K562 (cell line): ENCODE measurements around the gene SPSB1. TPM values are rescaled to one million over a fixed set of nuclear protein-coding genes. Genes with fewer than 3 reads are reported as not detected.

Experiments
- ATAC-seq: fragments of 200-7000 bp; cut with Tn5 transposase; 3 replicates; pipeline ENCODE4 v1.9.1; 2020; ENCODE audit warnings: moderate library complexity
- BruUV-seq: library from RNA; stranded (reverse); fragments of 400-500 nt; replicated peaks from 2 replicates; lab custom pipeline; 2021; lab: Mats Ljungman, UMichigan
- CTCF ChIA-PET: fragments of 300-600 bp; formaldehyde crosslinking; extraction: SDS; loops from one replicate; lab custom pipeline; 2021; ENCODE audit warnings: low intra/inter-chr PET ratio; lab: Yijun Ruan, JAX
- POLR2A ChIA-PET: fragments of 300-600, 350-650 bp; sonication (Branson Sonifier 250); formaldehyde crosslinking; extraction: SDS; loops from one replicate; lab custom pipeline; 2021; ENCODE audit warnings: antibody characterized with exemption, inconsistent platforms; lab: Yijun Ruan, JAX
- DNase-seq, 4 experiments: peaks; one replicate each; pipeline versions ENCODE4 v3.0.0 to v3.0.0-alpha.2; 2011 to 2018; ENCODE audit warnings: low spot score in 3 of 4, mixed read lengths in 3 of 4; ENCODE audit errors: extremely low read depth in 1 of 4
- FAIRE-seq: peaks from 2 replicates; lab custom pipeline; 2011; peaks lifted over from hg19 to GRCh38; lab: Jason Lieb, UNC
- H2AFZ ChIP-seq: 2 replicates; pipeline ENCODE4 v1.6.0; 2011; ENCODE audit warnings: low read depth, low read length, control low read depth, inconsistent platforms
- H3K27ac ChIP-seq: fragments of 200-600 bp; 3 replicates; pipeline ENCODE4 v1.8.0; 2011; ENCODE audit warnings: low read depth, mild to moderate bottlenecking, control low read depth, inconsistent platforms, low read length, moderate library complexity, mixed read lengths; ENCODE audit errors: extremely low read depth
- H3K27me3 ChIP-seq, 2 experiments: fragments of 300-600 bp in 1 of 2; 2 replicates in 1 of 2; 3 replicates in 1 of 2; pipeline versions ENCODE4 v1.6.0 to v1.8.0; 2011; ENCODE audit warnings: inconsistent platforms in 2 of 2, low read length in 2 of 2, mild to moderate bottlenecking in 1 of 2, mixed read lengths in 1 of 2, moderate library complexity in 1 of 2; ENCODE audit not compliant: control insufficient read depth in 2 of 2, insufficient read depth in 2 of 2
- H3K36me3 ChIP-seq: fragments of 300-600 bp; 3 replicates; pipeline ENCODE4 v1.8.0; 2011; ENCODE audit warnings: mild to moderate bottlenecking, low read length, inconsistent platforms; ENCODE audit not compliant: control insufficient read depth, insufficient read depth
- H3K4me1 ChIP-seq, 2 experiments: fragments of 200-600 bp in 1 of 2; replicated peaks in 1 of 2; 2 replicates in 1 of 2; 3 replicates in 1 of 2; pipeline versions ENCODE4 v1.5.1 to v1.8.0; 2011; ENCODE audit warnings: inconsistent platforms in 2 of 2, low read length in 2 of 2, mild to moderate bottlenecking in 1 of 2, mixed read lengths in 1 of 2, moderate library complexity in 1 of 2; ENCODE audit not compliant: control insufficient read depth in 2 of 2, insufficient read depth in 2 of 2
- H3K4me2 ChIP-seq: 2 replicates; pipeline ENCODE4 v1.6.1; 2011; ENCODE audit warnings: low read length, control low read depth, inconsistent platforms, mixed read lengths; ENCODE audit not compliant: insufficient read depth
- H3K4me3 ChIP-seq: fragments of 200-600 bp; sonication (generic), shearing (Covaris generic); 2 replicates; pipeline ENCODE4 v1.5.1; 2016; ENCODE audit warnings: control low read depth, inconsistent platforms
- H3K79me2 ChIP-seq: fragments of 200-600 bp; 3 replicates; pipeline ENCODE4 v1.8.0; 2011; ENCODE audit warnings: low read length, inconsistent platforms; ENCODE audit not compliant: control insufficient read depth, insufficient read depth
- H3K9ac ChIP-seq, 2 experiments: 2 replicates each; pipeline versions ENCODE4 v1.6.0 to v1.6.1; 2011; ENCODE audit warnings: low read depth in 2 of 2, low read length in 2 of 2, control low read depth in 1 of 2, inconsistent platforms in 1 of 2, mild to moderate bottlenecking in 1 of 2, mixed read lengths in 1 of 2; ENCODE audit not compliant: insufficient read depth in 1 of 2
- H3K9me1 ChIP-seq: one replicate; pipeline ENCODE4 v1.6.0; 2011; ENCODE audit warnings: inconsistent platforms, mild to moderate bottlenecking, low read length, moderate library complexity; ENCODE audit not compliant: control insufficient read depth, insufficient read depth
- H3K9me3 ChIP-seq: replicated peaks from 2 replicates; pipeline ENCODE4 v1.5.1; 2011; ENCODE audit warnings: low read depth, low read length, inconsistent platforms; ENCODE audit not compliant: control insufficient read depth, insufficient read depth
- H4K20me1 ChIP-seq: replicated peaks from 2 replicates; pipeline ENCODE4 v1.6.1; 2011; ENCODE audit warnings: low read length, inconsistent platforms, mixed read lengths; ENCODE audit not compliant: control insufficient read depth, insufficient read depth
- GABPA ChIP-seq: fragments of 200-800 bp; sonication (Bioruptor generic); conservative IDR thresholded peaks from 2 replicates; pipeline ENCODE4 v1.6.1; 2016; ENCODE audit warnings: low read depth, missing genetic modification characterization, missing compliant biosample characterization
- SMAD3 ChIP-seq: fragments of 450-650 bp; formaldehyde crosslinking; conservative IDR thresholded peaks from 2 replicates; pipeline ENCODE4 v1.4.0; 2020; ENCODE audit warnings: mild to moderate bottlenecking
- TAF9B ChIP-seq: fragments of 450-650 bp; IDR thresholded peaks from 2 replicates; pipeline ENCODE4 v1.6.1; 2018; ENCODE audit warnings: mild to moderate bottlenecking; ENCODE audit not compliant: partially characterized antibody
- WHSC1 ChIP-seq: IDR thresholded peaks from one replicate; pipeline ENCODE4 v1.6.1; 2012; ENCODE audit warnings: low read length, control low read depth, inconsistent platforms
- WGBS: fragments of 100-300 bp; shearing (Covaris generic); methylation state at CpG from one replicate; pipeline ENCODE4 v1.1.6; 2016; ENCODE audit warnings: low coverage, mixed read lengths; ENCODE audit not compliant: insufficient coverage; ENCODE audit errors: missing lambda C conversion rate; 5-methylcytosine and 5-hydroxymethylcytosine counted together
- in situ Hi-C: fragments of 300-500 bp; cut with MboI; formaldehyde crosslinking; loops from 4 replicates; pipeline ENCODE4 v1.15.0; 2018; ENCODE audit warnings: inconsistent platforms, mixed read lengths
- intact Hi-C: fragments of 100-400 bp; cut with micrococcal nuclease; formaldehyde crosslinking; loops from 2 replicates; pipeline ENCODE4 v1.14.2; 2022
- polyA plus RNA-seq, 8 experiments: library from polyadenylated mRNA; depleted of rRNA in 4 of 8; stranded (reverse) in 5 of 8; unstranded in 3 of 8; fragments of >200 nt; fragmentation: Nextera tagmentation in 2 of 8; fragmentation: Illumina TruSeq in 1 of 8; extraction: Ambion mirVana in 2 of 8; extraction: Trizol in 1 of 8; gene quantifications; 2 replicates each; pipeline versions ENCODE4 v1.2.1 to v1.2.3, GENCODE V29; 2011 to 2014; ENCODE audit warnings: inconsistent platforms in 1 of 8, missing spikeins in 1 of 8
- total RNA-seq, 7 experiments: library from RNA; depleted of rRNA in 6 of 7; stranded (reverse); fragments of >200 nt in 6 of 7; fragmentation: Illumina TruSeq in 2 of 7; extraction: Trizol in 2 of 7; gene quantifications; 2 replicates each; pipeline versions ENCODE4 v1.2.1 to v1.2.3, GENCODE V29; 2011 to 2021; ENCODE audit warnings: low replicate concordance in 1 of 7
- TF ChIP-seq, protein P1 (sequence below): fragments of 450-650 bp; IDR thresholded peaks from one replicate; pipeline ENCODE4 v1.6.1; 2018; ENCODE audit warnings: mild to moderate bottlenecking, moderate library complexity; ENCODE audit not compliant: partially characterized antibody

The SPSB1 gene
- total and polyA plus RNA-seq, 9 of the 15 experiments (the other 6 are each of a cell fraction or from before 2014, with no cell fraction given), result 0.06 to 0.35 (median 0.14) TPM; not detected in 6

DNA sequence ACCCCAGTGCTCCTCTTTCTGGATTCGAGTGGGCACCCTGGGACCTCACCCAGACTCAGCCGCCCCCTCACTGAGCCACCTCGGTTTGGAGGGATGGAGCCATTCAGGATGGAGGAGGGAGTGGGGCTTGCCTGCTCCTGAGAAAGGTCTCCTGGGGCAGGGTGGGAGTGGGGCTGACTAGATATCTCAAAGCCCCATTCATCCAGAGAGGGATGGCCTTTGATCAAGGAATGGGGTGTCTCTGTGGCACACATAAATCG is 10.1 kb upstream of the SPSB1 start:
- 2% methylated on average over 4 of the region's 4 CpGs for WGBS
- FAIRE-seq (no peak), DNase-seq (no peak), ATAC-seq (no peak)
- H3K9me3 ChIP-seq, result peaks cover 3% of the 10 kb centered on the region; the same call in 1 of the 2 replicates
- no TSS peak for BruUV-seq
- H3K79me2 ChIP-seq, result no peaks in the 10 kb centered on the region
- H3K36me3 ChIP-seq, result no peaks in the 10 kb centered on the region
- POLR2A ChIA-PET, result interaction anchor here (1.4 kb wide), 1 partner anchor 13 kb away, joined by 5 read pairs; no protein-coding TSS in a partner anchor
- no peak overlapping the region for H3K9ac ChIP-seq
- H3K27ac ChIP-seq, result no peak overlapping the region
- CTCF ChIA-PET, result no interaction called here
- 0 out of 2 replicates have a peak, but pooled peaks cover 4% of the 10 kb centered on the region for H4K20me1 ChIP-seq
- H3K4me1 ChIP-seq, result peaks cover 0 to 9% of the 10 kb centered on the region in 2 experiments; a peak in 3 of 5 replicates
- intact Hi-C loops, result loop anchor here (10.0 kb wide), 1 partner anchor 302 kb away; the partner anchor contains the start of gene TMEM201
- no peak overlapping the region for H3K4me2 ChIP-seq
- H3K27me3 ChIP-seq, result peaks cover 6 to 48% of the 10 kb centered on the region in 2 experiments; a peak in 4 of 5 replicates
- H3K4me3 ChIP-seq, result no peak overlapping the region
- no peak for TF ChIP-seq SMAD3 (CRISPR knock-in tag)
- TF ChIP-seq GABPA (tag), result no peak
- TF ChIP-seq, protein P1, sequence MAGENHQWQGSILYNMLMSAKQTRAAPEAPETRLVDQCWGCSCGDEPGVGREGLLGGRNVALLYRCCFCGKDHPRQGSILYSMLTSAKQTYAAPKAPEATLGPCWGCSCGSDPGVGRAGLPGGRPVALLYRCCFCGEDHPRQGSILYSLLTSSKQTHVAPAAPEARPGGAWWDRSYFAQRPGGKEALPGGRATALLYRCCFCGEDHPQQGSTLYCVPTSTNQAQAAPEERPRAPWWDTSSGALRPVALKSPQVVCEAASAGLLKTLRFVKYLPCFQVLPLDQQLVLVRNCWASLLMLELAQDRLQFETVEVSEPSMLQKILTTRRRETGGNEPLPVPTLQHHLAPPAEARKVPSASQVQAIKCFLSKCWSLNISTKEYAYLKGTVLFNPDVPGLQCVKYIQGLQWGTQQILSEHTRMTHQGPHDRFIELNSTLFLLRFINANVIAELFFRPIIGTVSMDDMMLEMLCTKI, result no peak
- TF ChIP-seq WHSC1, result no peak
- no peak for TF ChIP-seq TAF9B
- no peaks in the 10 kb centered on the region for H3K9me1 ChIP-seq
- no peak overlapping the region for H2AFZ ChIP-seq
- in situ Hi-C loops, result loop anchor here (10.0 kb wide), 1 partner anchor 172 kb away; no protein-coding TSS in a partner anchor
